Ishikawa (cell line): Measurements from ENCODE around the gene PTN.

Experiments used
- CEBPB ChIP-seq: IDR thresholded peaks from 2 replicates; pipeline ENCODE4 v1.6.1; 2012
- CREB1 ChIP-seq: IDR thresholded peaks from 2 replicates; pipeline ENCODE4 v1.6.1; 2012; ENCODE audit warnings: low read depth
- EGR1 ChIP-seq: IDR thresholded peaks from 2 replicates; pipeline ENCODE4 v1.6.1; 2012
- EP300 ChIP-seq: IDR thresholded peaks from 2 replicates; pipeline ENCODE4 v1.6.1; 2012; ENCODE audit warnings: borderline replicate concordance
- FOXM1 ChIP-seq: IDR thresholded peaks from 2 replicates; pipeline ENCODE4 v1.6.1; 2012; ENCODE audit warnings: low read depth, borderline replicate concordance
- MAX ChIP-seq: IDR thresholded peaks from 2 replicates; pipeline ENCODE4 v1.6.1; 2012
- NFIC ChIP-seq: IDR thresholded peaks from 2 replicates; pipeline ENCODE4 v1.6.1; 2012
- RAD21 ChIP-seq: IDR thresholded peaks from 2 replicates; pipeline ENCODE4 v1.6.1; 2012; ENCODE audit warnings: low read depth
- REST ChIP-seq: IDR thresholded peaks from 2 replicates; pipeline ENCODE4 v1.6.1; 2012; ENCODE audit warnings: low read depth, mild to moderate bottlenecking
- TAF1 ChIP-seq: IDR thresholded peaks from 2 replicates; pipeline ENCODE4 v1.6.1; 2012; ENCODE audit warnings: low read depth, mild to moderate bottlenecking
- TCF12 ChIP-seq: IDR thresholded peaks from 2 replicates; pipeline ENCODE4 v1.6.1; 2012; ENCODE audit warnings: low read depth
- TEAD4 ChIP-seq: IDR thresholded peaks from 2 replicates; pipeline ENCODE4 v1.6.1; 2012
- USF1 ChIP-seq: IDR thresholded peaks from 2 replicates; pipeline ENCODE4 v1.6.1; 2012
- YY1 ChIP-seq: IDR thresholded peaks from 2 replicates; pipeline ENCODE4 v1.6.1; 2012; ENCODE audit warnings: low read depth
- ZBTB7A ChIP-seq: IDR thresholded peaks from 2 replicates; pipeline ENCODE4 v1.6.1; 2012; ENCODE audit warnings: low read depth

PTN gene

GRCh38 chr7:137243741-137244140, 99.8 kb downstream of the PTN start:
- TF ChIP-seq TCF12 = no peak

GRCh38 chr7:137242616-137243015, 100.9 kb downstream of the PTN start:
- no peak for TF ChIP-seq TAF1
- TF ChIP-seq TCF12 = no peak
- TF ChIP-seq REST = no peak
- no peak for TF ChIP-seq EP300
- no peak for TF ChIP-seq EGR1
- no peak for TF ChIP-seq YY1
- TF ChIP-seq MAX = no peak
- TF ChIP-seq CEBPB = no peak
- TF ChIP-seq TEAD4 = no peak

- TF ChIP-seq TAF1 (no peak), CREB1 (no peak)
Measured at GRCh38 chr7:137241655-137242360, 101.7 kb downstream of the PTN start.

GRCh38 chr7:137235434-137235833, 108.1 kb downstream of the PTN start:
- TF ChIP-seq CEBPB (no peak), TCF12 (no peak), TEAD4 (no peak), YY1 (no peak), RAD21 (no peak), EP300 (no peak), ZBTB7A (no peak), REST (no peak), NFIC (no peak), EGR1 (no peak), MAX (no peak), CREB1 (no peak), TAF1 (no peak), USF1 (no peak), FOXM1 (no peak)

GRCh38 chr7:137231167-137231566, 112.4 kb downstream of the PTN start:
- TF ChIP-seq CEBPB (no peak), YY1 (no peak), CREB1 (no peak), NFIC (no peak), USF1 (no peak), FOXM1 (no peak), TAF1 (no peak), EGR1 (no peak), EP300 (no peak)

- TF ChIP-seq MAX (no peak), NFIC (no peak), CEBPB (no peak), USF1 (no peak), YY1 (no peak), REST (no peak)
Measured at GRCh38 chr7:137221467-137221866, 122.1 kb downstream of the PTN start.
